Neuronal stem cell (in vitro differentiated cells): ENCODE results near the gene CEP85L.
A peak's percentile ranks its signal among the peaks of the same experiment; 100 is the strongest.

ENCODE experiments used
- DNase-seq: peaks from one replicate; pipeline ENCODE4 v3.0.0-alpha.2; 2013; ENCODE audit warnings: low spot score
- H2AFZ ChIP-seq: one replicate; pipeline ENCODE4 v1.6.1; 2013; ENCODE audit warnings: mild to moderate bottlenecking, low read length, inconsistent platforms
- H2AK5ac ChIP-seq: 2 replicates; pipeline ENCODE4 v1.6.1; 2013; ENCODE audit warnings: low read depth, mild to moderate bottlenecking, inconsistent platforms, low read length, moderate library complexity, mixed read lengths
- H2BK120ac ChIP-seq: 2 replicates; pipeline ENCODE4 v1.6.1; 2013; ENCODE audit warnings: low read depth, mild to moderate bottlenecking, inconsistent platforms, low read length, moderate library complexity, mixed read lengths
- H2BK12ac ChIP-seq: one replicate; pipeline ENCODE4 v1.6.1; 2013; ENCODE audit warnings: low read length, inconsistent platforms
- H2BK15ac ChIP-seq: 2 replicates; pipeline ENCODE4 v1.6.1; 2013; ENCODE audit warnings: mild to moderate bottlenecking, low read length, inconsistent platforms, mixed read lengths
- H2BK5ac ChIP-seq: one replicate; pipeline ENCODE4 v1.6.1; 2013; ENCODE audit warnings: inconsistent platforms, mild to moderate bottlenecking, low read length, moderate library complexity
- H3K14ac ChIP-seq: one replicate; pipeline ENCODE4 v1.6.1; 2013; ENCODE audit warnings: low read length, inconsistent platforms
- H3K18ac ChIP-seq: 2 replicates; pipeline ENCODE4 v1.6.1; 2013; ENCODE audit warnings: low read length, inconsistent platforms
- H3K23ac ChIP-seq: 2 replicates; pipeline ENCODE4 v1.6.1; 2013; ENCODE audit warnings: low read depth, mild to moderate bottlenecking, mixed read lengths, low read length, inconsistent platforms; ENCODE audit not compliant: poor library complexity
- H3K27ac ChIP-seq: replicated peaks from 3 replicates; pipeline ENCODE4 v1.5.1; 2013; ENCODE audit warnings: low read length, inconsistent platforms
- H3K27me3 ChIP-seq, 3 experiments: 2 replicates each; pipeline ENCODE4 v1.6.1; 2013; ENCODE audit warnings: low read length in 3 of 3, mild to moderate bottlenecking in 2 of 3, inconsistent platforms in 1 of 3, low read depth in 1 of 3, mixed read lengths in 1 of 3, moderate library complexity in 1 of 3; ENCODE audit not compliant: control insufficient read depth in 3 of 3, insufficient read depth in 3 of 3
- H3K36me3 ChIP-seq, 2 donors: replicated peaks in 1 of 2; 2 replicates each; pipeline ENCODE4 v1.6.1; 2013; ENCODE audit warnings: low read length in 2 of 2; ENCODE audit not compliant: control insufficient read depth in 2 of 2, insufficient read depth in 2 of 2
- H3K4ac ChIP-seq: 2 replicates; pipeline ENCODE4 v1.6.1; 2013; ENCODE audit warnings: inconsistent platforms, mild to moderate bottlenecking, low read length, moderate library complexity
- H3K4me1 ChIP-seq, 2 donors: 1 replicate in 1 of 2; 2 replicates in 1 of 2; pipeline ENCODE4 v1.6.1; 2013; ENCODE audit warnings: low read length in 2 of 2, low read depth in 1 of 2; ENCODE audit not compliant: control insufficient read depth in 2 of 2, insufficient read depth in 1 of 2
- H3K4me2 ChIP-seq: one replicate; pipeline ENCODE4 v1.6.1; 2013; ENCODE audit warnings: mild to moderate bottlenecking, low read length, inconsistent platforms; ENCODE audit not compliant: insufficient read depth, poor library complexity, severe bottlenecking
- H3K4me3 ChIP-seq, 2 donors: 2 replicates each; pipeline ENCODE4 v1.5.1; 2013; ENCODE audit warnings: low read length in 2 of 2, mild to moderate bottlenecking in 2 of 2, inconsistent platforms in 1 of 2, moderate library complexity in 1 of 2
- H3K79me1 ChIP-seq: one replicate; pipeline ENCODE4 v1.6.1; 2013; ENCODE audit warnings: low read depth, mild to moderate bottlenecking, inconsistent platforms, low read length, moderate library complexity
- H3K9ac ChIP-seq: one replicate; pipeline ENCODE4 v1.6.1; 2013; ENCODE audit warnings: mild to moderate bottlenecking, low read depth, low read length, inconsistent platforms; ENCODE audit not compliant: poor library complexity
- H3K9me3 ChIP-seq, 2 donors: replicated peaks in 1 of 2; 2 replicates each; pipeline versions ENCODE3 to v1.6.1; 2013; ENCODE audit warnings: low read length in 2 of 2, mild to moderate bottlenecking in 2 of 2, inconsistent platforms in 1 of 2, low read depth in 1 of 2, mixed read lengths in 1 of 2, moderate library complexity in 1 of 2; ENCODE audit not compliant: control insufficient read depth in 2 of 2, insufficient read depth in 1 of 2
- H4K8ac ChIP-seq: one replicate; pipeline ENCODE4 v1.6.1; 2013; ENCODE audit warnings: low read depth, mild to moderate bottlenecking, inconsistent platforms, low read length, moderate library complexity
- H4K91ac ChIP-seq: one replicate; pipeline ENCODE4 v1.6.1; 2013; ENCODE audit warnings: low read length, low read depth, mild to moderate bottlenecking, inconsistent platforms; ENCODE audit not compliant: poor library complexity
- WGBS, 2 donors: extraction: QIAGEN DNeasy Blood & Tissue Kit; methylation state at CpG; one replicate each; pipeline ENCODE4 v1.1.7; 2013; ENCODE audit warnings: missing lambda C conversion rate in 2 of 2, mixed read lengths in 1 of 2; ENCODE audit not compliant: insufficient read length in 2 of 2, insufficient replicate concordance in 1 of 2; ENCODE audit errors: extremely low coverage in 2 of 2; 5-methylcytosine and 5-hydroxymethylcytosine counted together

The CEP85L gene

DNA sequence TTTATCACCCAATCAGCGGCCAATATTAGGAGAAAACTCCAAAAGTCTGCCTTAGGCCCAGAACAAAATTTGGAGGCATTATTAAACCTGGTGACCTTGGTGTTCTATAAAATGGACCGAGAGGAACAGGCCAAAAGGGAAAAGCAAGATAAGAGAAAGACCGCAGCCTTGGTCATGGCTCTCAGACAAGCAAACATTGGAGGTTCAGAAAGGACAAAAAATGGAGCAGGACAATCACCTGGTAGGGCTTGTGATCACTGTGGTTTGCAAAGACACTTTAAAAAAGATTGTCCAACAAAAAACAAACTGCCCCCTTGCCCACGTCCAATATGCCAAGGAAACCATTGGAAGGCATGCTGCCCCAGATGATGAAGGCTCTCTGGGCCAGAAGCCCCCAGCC is 31.2 kb downstream of the CEP85L start:
- H3K4me1 ChIP-seq, result peaks cover 0 to 2% of the 10 kb centered on the region in 2 donors
- H3K4ac ChIP-seq, result no peak overlapping the region
- no peak overlapping the region for H4K91ac ChIP-seq
- H2BK120ac ChIP-seq, result no peak overlapping the region
- H2AK5ac ChIP-seq, result no peak overlapping the region
- no peak overlapping the region for H3K9ac ChIP-seq
- H3K79me1 ChIP-seq, result no peaks in the 10 kb centered on the region
- H3K27me3 ChIP-seq, result peaks cover 0 to 2% (median 0%) of the 10 kb centered on the region in 3 experiments
- no CpG with 5 or more reads among the region's 4 CpGs for WGBS, 2 donors
- H2BK15ac ChIP-seq, result no peak overlapping the region
- no peak overlapping the region for H3K4me3 ChIP-seq
- no peak overlapping the region for H2AFZ ChIP-seq
- DNase-seq, result no peak
- no peak overlapping the region for H3K18ac ChIP-seq
- H2BK12ac ChIP-seq, result no peak overlapping the region
- no peak overlapping the region for H4K8ac ChIP-seq
- peaks cover 0 to 8% of the 10 kb centered on the region in 2 donors for H3K9me3 ChIP-seq
- H3K36me3 ChIP-seq, result no peaks in the 10 kb centered on the region
- no peak overlapping the region for H2BK5ac ChIP-seq
- no peak overlapping the region for H3K4me2 ChIP-seq
- no peak overlapping the region for H3K14ac ChIP-seq
- no peak overlapping the region for H3K23ac ChIP-seq
- no peak overlapping the region for H3K27ac ChIP-seq

DNA sequence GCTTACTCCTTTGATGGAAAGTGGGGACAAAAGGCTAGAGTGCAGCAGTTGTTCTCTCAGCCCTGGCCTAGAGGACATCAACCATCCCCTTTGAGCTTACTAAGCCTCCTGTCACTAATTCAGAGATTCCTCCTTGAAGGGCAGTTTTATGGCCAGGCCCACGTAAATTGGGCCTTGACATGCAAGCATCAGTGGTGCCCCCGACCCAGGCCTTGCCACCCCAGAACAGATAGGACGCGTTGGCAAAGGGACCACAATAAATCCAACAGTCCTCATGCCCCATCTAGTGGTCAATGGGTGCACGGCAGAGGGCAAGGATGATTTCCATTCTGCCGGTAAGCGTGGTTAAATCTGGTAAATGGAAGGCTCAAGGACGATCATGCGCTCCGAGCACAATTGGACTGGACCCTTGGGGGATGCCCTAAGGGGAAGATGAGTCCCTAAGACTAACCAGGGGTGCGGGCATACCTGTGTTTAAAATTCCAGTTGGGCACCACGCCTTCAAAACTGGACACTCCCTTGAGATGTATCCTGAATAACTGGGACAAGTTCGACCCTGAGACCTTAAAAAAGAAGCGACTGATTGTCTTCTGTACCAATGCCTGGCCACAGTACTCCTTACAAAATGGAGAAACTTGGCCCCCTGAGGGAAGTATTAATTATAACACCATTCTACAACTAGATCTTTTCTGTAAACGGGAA is 32.6 kb downstream of the CEP85L start:
- H3K27ac ChIP-seq, result no peak overlapping the region
- no peak overlapping the region for H2BK12ac ChIP-seq
- no peaks in the 10 kb centered on the region for H3K36me3 ChIP-seq
- H3K23ac ChIP-seq, result no peak overlapping the region
- no peak overlapping the region for H3K9ac ChIP-seq
- no CpG with 5 or more reads among the region's 15 CpGs for WGBS, 2 donors
- no peak overlapping the region for H4K8ac ChIP-seq
- no peak overlapping the region for H2AK5ac ChIP-seq
- no peak overlapping the region for H3K18ac ChIP-seq
- H4K91ac ChIP-seq, result no peak overlapping the region
- H3K27me3 ChIP-seq, result peaks cover 0 to 1% (median 0%) of the 10 kb centered on the region in 3 experiments
- no peak overlapping the region for H2BK15ac ChIP-seq
- H3K79me1 ChIP-seq, result no peaks in the 10 kb centered on the region
- H2BK5ac ChIP-seq, result no peak overlapping the region
- no peak overlapping the region for H3K4me3 ChIP-seq
- no peak overlapping the region for H2AFZ ChIP-seq
- H3K4me1 ChIP-seq, result peaks cover 0 to 2% of the 10 kb centered on the region in 2 donors
- H2BK120ac ChIP-seq, result no peak overlapping the region
- DNase-seq, result peak; percentile 30
- peaks cover 0 to 8% of the 10 kb centered on the region in 2 donors for H3K9me3 ChIP-seq
- H3K4me2 ChIP-seq, result no peak overlapping the region
- no peak overlapping the region for H3K14ac ChIP-seq
- no peak overlapping the region for H3K4ac ChIP-seq

DNA sequence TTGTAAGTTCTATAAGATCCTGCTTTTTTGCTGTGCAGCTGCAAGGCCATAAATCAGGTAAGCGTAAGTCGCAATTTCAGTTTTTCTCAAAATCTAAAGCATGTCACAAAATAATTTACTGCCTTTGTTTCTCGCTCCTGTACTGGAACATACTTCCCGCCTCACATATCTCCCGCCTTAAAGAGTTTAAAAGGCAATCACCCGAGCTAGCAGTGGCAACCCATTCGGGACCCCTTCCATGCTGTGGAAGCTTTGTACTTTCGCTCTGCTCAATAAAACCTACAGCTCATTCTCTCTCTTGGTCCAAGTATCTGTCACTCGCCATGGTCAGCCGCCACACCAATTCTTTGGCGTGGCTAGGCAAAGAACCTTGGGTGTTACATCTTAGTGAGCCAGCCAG is 34.0 kb downstream of the CEP85L start:
- no CpG with 5 or more reads among the region's 11 CpGs for WGBS, 2 donors

DNA sequence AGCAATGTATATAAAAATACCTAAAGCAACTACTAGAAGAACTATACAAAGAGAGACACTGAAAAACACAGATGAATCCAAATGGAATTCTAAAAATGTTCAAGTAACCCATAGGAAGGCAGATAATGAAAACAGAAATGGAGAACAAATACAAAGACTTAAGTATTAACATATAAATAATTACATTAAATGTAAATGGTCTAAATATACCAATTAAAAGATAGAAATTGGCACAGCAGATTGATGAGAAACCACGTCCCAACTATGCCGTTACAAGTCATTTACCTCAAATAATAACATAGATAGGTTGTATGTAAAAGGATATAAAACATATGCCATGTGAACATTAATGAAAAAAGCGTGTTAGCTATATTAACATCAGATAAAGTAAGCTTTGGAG is 40.1 kb downstream of the CEP85L start:
- Histone ChIP-seq H2BK15ac (no peak overlapping the region), H3K27ac (no peak overlapping the region), H3K4ac (no peak overlapping the region), H3K23ac (no peak overlapping the region), H3K14ac (no peak overlapping the region), H2BK5ac (no peak overlapping the region), H3K9me3 (peaks cover 0 to 3% of the 10 kb centered on the region in 2 donors), H4K8ac (no peak overlapping the region), H2AFZ (no peak overlapping the region), H2AK5ac (no peak overlapping the region), H3K9ac (no peak overlapping the region), H3K4me2 (no peak overlapping the region), H3K27me3 (no peaks in the 10 kb centered on the region), H2BK120ac (no peak overlapping the region), H3K4me1 (peaks cover 0 to 2% of the 10 kb centered on the region in 2 donors), H4K91ac (no peak overlapping the region), H3K79me1 (no peaks in the 10 kb centered on the region), H3K4me3 (no peak overlapping the region), H3K36me3 (peaks cover 0 to 2% of the 10 kb centered on the region in 2 donors), H3K18ac (no peak overlapping the region), H2BK12ac (no peak overlapping the region)
- no peak for DNase-seq
- WGBS, 2 donors, result no CpG with 5 or more reads among the region's 3 CpGs

More for the DNA sequence above, 34.0 kb downstream of the CEP85L start:
- DNase-seq, result no peak
- peaks cover 0 to 8% of the 10 kb centered on the region in 2 donors for H3K9me3 ChIP-seq
- H2BK120ac ChIP-seq, result no peak overlapping the region
- H3K4me2 ChIP-seq, result no peak overlapping the region
- no peak overlapping the region for H4K91ac ChIP-seq
- no peak overlapping the region for H3K27ac ChIP-seq
- no peak overlapping the region for H3K9ac ChIP-seq
- H3K4me1 ChIP-seq, result peaks cover 0 to 2% of the 10 kb centered on the region in 2 donors
- no peak overlapping the region for H3K18ac ChIP-seq
- H2BK5ac ChIP-seq, result no peak overlapping the region
- no peak overlapping the region for H3K14ac ChIP-seq
- H3K36me3 ChIP-seq, result no peaks in the 10 kb centered on the region
- H2BK15ac ChIP-seq, result no peak overlapping the region
- no peak overlapping the region for H2AK5ac ChIP-seq
- H3K4me3 ChIP-seq, result no peak overlapping the region
- H3K27me3 ChIP-seq, result no peaks in the 10 kb centered on the region
- no peak overlapping the region for H2BK12ac ChIP-seq
- H4K8ac ChIP-seq, result no peak overlapping the region
- no peak overlapping the region for H2AFZ ChIP-seq
- H3K23ac ChIP-seq, result no peak overlapping the region
- H3K79me1 ChIP-seq, result no peaks in the 10 kb centered on the region
- no peak overlapping the region for H3K4ac ChIP-seq
